Measurements from ENCODE around the gene NT5C1A.

The NT5C1A gene

DNA sequence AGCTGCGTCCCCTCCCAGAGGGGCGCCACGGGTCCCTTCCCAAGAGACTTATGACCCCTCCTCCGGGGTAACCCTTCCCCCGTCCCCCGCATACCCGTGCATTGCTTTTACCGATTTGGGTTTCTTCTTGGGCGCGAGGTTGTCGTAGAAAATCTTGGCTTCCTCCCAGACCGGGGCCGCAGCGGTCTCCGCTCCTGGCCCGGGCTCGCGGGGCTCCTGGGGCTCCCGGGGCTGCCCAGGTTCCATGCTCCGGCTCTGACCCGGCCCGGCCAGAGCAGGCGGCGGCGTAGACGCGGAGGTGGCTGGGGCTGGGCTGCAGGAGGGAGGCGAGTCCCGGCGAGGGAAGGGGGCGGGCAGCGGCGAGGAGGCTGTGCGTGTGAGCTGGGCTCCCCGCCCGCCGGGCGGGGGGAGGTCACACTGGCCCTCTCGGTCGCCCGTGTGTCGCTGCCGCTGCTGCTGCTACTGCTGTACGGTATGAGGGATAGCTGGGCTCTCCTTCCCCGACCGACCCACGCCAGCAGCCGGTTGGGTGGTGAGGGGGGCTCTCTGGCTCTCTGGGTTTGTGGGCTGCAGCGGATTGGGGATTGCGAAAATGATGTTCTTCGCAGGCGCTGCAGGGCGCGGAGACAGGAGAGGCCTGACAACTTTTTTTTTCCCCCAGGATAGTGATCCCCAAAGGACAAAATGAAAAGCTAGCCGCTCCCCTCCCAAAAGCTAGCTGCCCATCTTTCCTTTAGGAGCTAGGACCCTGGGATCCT, at the start of gene NT5C1A:
Gene NT5C1A, minus strand, starts transcription at position 315 of the 758 bp plus-strand sequence. Its CDS starts 69 bp downstream, at position 246.
- Histone ChIP-seq H3K4me1 (no peaks in the 10 kb centered on the region), H3K9ac (no peak within 1 kb of the TSS)
- TF ChIP-seq, protein P1, sequence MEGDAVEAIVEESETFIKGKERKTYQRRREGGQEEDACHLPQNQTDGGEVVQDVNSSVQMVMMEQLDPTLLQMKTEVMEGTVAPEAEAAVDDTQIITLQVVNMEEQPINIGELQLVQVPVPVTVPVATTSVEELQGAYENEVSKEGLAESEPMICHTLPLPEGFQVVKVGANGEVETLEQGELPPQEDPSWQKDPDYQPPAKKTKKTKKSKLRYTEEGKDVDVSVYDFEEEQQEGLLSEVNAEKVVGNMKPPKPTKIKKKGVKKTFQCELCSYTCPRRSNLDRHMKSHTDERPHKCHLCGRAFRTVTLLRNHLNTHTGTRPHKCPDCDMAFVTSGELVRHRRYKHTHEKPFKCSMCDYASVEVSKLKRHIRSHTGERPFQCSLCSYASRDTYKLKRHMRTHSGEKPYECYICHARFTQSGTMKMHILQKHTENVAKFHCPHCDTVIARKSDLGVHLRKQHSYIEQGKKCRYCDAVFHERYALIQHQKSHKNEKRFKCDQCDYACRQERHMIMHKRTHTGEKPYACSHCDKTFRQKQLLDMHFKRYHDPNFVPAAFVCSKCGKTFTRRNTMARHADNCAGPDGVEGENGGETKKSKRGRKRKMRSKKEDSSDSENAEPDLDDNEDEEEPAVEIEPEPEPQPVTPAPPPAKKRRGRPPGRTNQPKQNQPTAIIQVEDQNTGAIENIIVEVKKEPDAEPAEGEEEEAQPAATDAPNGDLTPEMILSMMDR (IDR thresholded peaks at IDR 0.05): no peak

GRCh38 chr1:39721664-39722063, 49.8 kb upstream of the NT5C1A start:
- H3K79me2 ChIP-seq: no peaks in the 10 kb centered on the region
- H3K4me2 ChIP-seq (ENCODE audit: low read length): no peak overlapping the region
- no peak overlapping the region for H3K27ac ChIP-seq
- H3K4me3 ChIP-seq (ENCODE audit: low read depth, low read length): no peak overlapping the region
- no peaks in the 10 kb centered on the region for H3K27me3 ChIP-seq (ENCODE audit: control insufficient read depth, insufficient read depth, low read length)
- H3K4me1 ChIP-seq: no peaks in the 10 kb centered on the region
- no peak overlapping the region for H2AFZ ChIP-seq
- no peaks in the 10 kb centered on the region for H3K36me3 ChIP-seq (ENCODE audit: control insufficient read depth, insufficient read depth, low read length)
- TF ChIP-seq, protein P1 (IDR thresholded peaks at IDR 0.05): no peak
- no peak overlapping the region for H3K9ac ChIP-seq
- H3K9me3 ChIP-seq (ENCODE audit: control insufficient read depth, low read length): no peaks in the 10 kb centered on the region

More for the DNA sequence above, at the start of gene NT5C1A:
- Histone ChIP-seq H3K27me3 (ENCODE audit: control insufficient read depth, insufficient read depth, low read length) (no peaks in the 10 kb centered on the region), H3K79me2 (no peaks in the 10 kb centered on the region), H3K36me3 (ENCODE audit: control insufficient read depth, insufficient read depth, low read length) (no peaks in the 10 kb centered on the region), H2AFZ (peak within 1 kb of the TSS; percentile 42), H3K9me3 (ENCODE audit: control insufficient read depth, low read length) (no peaks in the 10 kb centered on the region), H3K27ac (no peak within 1 kb of the TSS), H3K4me2 (ENCODE audit: low read length) (peak within 1 kb of the TSS; percentile 55), H3K4me3 (ENCODE audit: low read depth, low read length) (peak within 1 kb of the TSS; percentile 43)

- H3K4me3 ChIP-seq (ENCODE audit: low read depth, low read length): no peak overlapping the region
- no peaks in the 10 kb centered on the region for H3K9me3 ChIP-seq (ENCODE audit: control insufficient read depth, low read length)
- no peaks in the 10 kb centered on the region for H3K36me3 ChIP-seq (ENCODE audit: control insufficient read depth, insufficient read depth, low read length)
- H3K79me2 ChIP-seq: no peaks in the 10 kb centered on the region
- H3K9ac ChIP-seq: no peak overlapping the region
- no peak overlapping the region for H2AFZ ChIP-seq
- TF ChIP-seq, protein P1 (IDR thresholded peaks at IDR 0.05): peak; percentile 62
- no peak overlapping the region for H3K27ac ChIP-seq
- H3K27me3 ChIP-seq (ENCODE audit: control insufficient read depth, insufficient read depth, low read length): no peaks in the 10 kb centered on the region
- no peaks in the 10 kb centered on the region for H3K4me1 ChIP-seq
- no peak overlapping the region for H3K4me2 ChIP-seq (ENCODE audit: low read length)
These were observed 48.4 kb upstream of the NT5C1A start for GRCh38 chr1:39720094-39720999.

DNA sequence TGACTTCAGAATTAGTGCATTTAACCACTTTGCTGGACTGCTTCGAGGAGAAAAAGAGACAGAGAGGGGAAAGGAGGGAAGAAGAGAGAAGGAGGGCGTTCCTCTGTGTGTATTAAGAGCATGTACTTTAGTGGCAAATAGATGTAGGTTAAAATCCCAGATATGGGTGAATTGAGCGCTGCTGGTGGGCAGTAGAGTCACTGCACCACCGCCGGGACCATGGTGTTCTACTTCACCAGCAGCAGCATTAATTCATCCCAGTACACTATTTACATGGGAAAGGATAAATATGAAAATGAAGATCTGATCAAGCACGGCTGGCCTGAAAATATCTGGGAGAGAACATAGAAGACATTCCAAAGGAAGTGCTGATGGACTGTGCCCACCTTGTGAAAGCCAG, 45.9 kb upstream of the NT5C1A start:
- no peaks in the 10 kb centered on the region for H3K4me1 ChIP-seq
- H3K4me2 ChIP-seq (ENCODE audit: low read length): no peak overlapping the region
- H3K27me3 ChIP-seq (ENCODE audit: control insufficient read depth, insufficient read depth, low read length): no peaks in the 10 kb centered on the region
- no peaks in the 10 kb centered on the region for H3K9me3 ChIP-seq (ENCODE audit: control insufficient read depth, low read length)
- no peak overlapping the region for H3K27ac ChIP-seq
- no peak overlapping the region for H2AFZ ChIP-seq
- no peaks in the 10 kb centered on the region for H3K79me2 ChIP-seq
- H3K36me3 ChIP-seq (ENCODE audit: control insufficient read depth, insufficient read depth, low read length): no peaks in the 10 kb centered on the region
- no peak overlapping the region for H3K9ac ChIP-seq
- no peak overlapping the region for H3K4me3 ChIP-seq (ENCODE audit: low read depth, low read length)
- TF ChIP-seq, protein P1 (IDR thresholded peaks at IDR 0.05): no peak
